Kidney epithelial cell (primary cell): Measurements from ENCODE around the gene MS4A4E. TPM values are rescaled to one million over a fixed set of nuclear protein-coding genes. Genes with fewer than 3 reads are reported as not detected.

Experiments used
- DNase-seq: peaks from one replicate; pipeline ENCODE4 v3.0.0-alpha.2; 2010; ENCODE audit warnings: low read depth
- H3K27me3 ChIP-seq: 2 replicates; pipeline ENCODE4 v1.6.0; 2011; ENCODE audit warnings: low read length; ENCODE audit not compliant: control insufficient read depth, insufficient read depth
- H3K36me3 ChIP-seq: 2 replicates; pipeline ENCODE4 v1.5.1; 2011; ENCODE audit warnings: low read length; ENCODE audit not compliant: control insufficient read depth, insufficient read depth
- H3K4me3 ChIP-seq: 2 replicates; pipeline ENCODE4 v1.5.1; 2011; ENCODE audit warnings: low read depth, mild to moderate bottlenecking, control low read depth, low read length
- total RNA-seq: library from RNA; depleted of rRNA; stranded (reverse); fragments of >200 nt; gene quantifications from 2 replicates; pipeline ENCODE4 v1.2.3, GENCODE V29; 2015
- TF ChIP-seq, protein P1 (sequence below): IDR thresholded peaks from 2 replicates; pipeline ENCODE4 v1.5.1; 2011; ENCODE audit warnings: mild to moderate bottlenecking, moderate library complexity, low read length, control low read depth, inconsistent platforms; ENCODE audit not compliant: insufficient read depth, poor library complexity, severe bottlenecking

The MS4A4E gene
- total RNA-seq, 1 donor from 2014 or later: not detected

GRCh38 chr11:60240662-60241061, 2.3 kb downstream of the MS4A4E start:
- TF ChIP-seq, protein P1, sequence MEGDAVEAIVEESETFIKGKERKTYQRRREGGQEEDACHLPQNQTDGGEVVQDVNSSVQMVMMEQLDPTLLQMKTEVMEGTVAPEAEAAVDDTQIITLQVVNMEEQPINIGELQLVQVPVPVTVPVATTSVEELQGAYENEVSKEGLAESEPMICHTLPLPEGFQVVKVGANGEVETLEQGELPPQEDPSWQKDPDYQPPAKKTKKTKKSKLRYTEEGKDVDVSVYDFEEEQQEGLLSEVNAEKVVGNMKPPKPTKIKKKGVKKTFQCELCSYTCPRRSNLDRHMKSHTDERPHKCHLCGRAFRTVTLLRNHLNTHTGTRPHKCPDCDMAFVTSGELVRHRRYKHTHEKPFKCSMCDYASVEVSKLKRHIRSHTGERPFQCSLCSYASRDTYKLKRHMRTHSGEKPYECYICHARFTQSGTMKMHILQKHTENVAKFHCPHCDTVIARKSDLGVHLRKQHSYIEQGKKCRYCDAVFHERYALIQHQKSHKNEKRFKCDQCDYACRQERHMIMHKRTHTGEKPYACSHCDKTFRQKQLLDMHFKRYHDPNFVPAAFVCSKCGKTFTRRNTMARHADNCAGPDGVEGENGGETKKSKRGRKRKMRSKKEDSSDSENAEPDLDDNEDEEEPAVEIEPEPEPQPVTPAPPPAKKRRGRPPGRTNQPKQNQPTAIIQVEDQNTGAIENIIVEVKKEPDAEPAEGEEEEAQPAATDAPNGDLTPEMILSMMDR: no peak
- Histone ChIP-seq H3K36me3 (no peaks in the 10 kb centered on the region), H3K27me3 (no peaks in the 10 kb centered on the region), H3K4me3 (no peak overlapping the region)
- DNase-seq: no peak

DNA sequence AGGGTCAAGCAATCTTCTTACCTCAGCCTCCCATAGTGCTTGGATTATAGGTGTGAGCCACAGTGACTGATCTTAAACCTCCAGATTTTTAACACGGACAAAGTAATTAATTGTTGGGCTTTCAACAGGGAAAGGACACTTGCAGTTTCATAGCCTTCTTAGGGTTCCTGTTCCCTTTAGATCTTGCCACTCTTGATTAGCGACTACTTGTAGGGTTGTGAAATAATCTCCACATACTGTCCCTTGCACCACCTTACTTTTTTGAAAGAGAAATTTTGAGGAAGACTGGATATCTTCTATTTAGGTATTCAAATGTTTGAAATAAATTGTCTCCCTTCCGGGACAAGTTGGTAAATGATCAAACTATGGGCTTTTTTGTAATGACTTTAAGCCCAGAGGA, 7.6 kb downstream of the MS4A4E start:
- TF ChIP-seq, protein P1: no peak
- H3K36me3 ChIP-seq: no peaks in the 10 kb centered on the region
- no peak for DNase-seq
- H3K27me3 ChIP-seq: no peaks in the 10 kb centered on the region
- H3K4me3 ChIP-seq: no peak overlapping the region

- no peaks in the 10 kb centered on the region for H3K36me3 ChIP-seq
- H3K27me3 ChIP-seq: no peaks in the 10 kb centered on the region
- H3K4me3 ChIP-seq: no peak overlapping the region
- DNase-seq: no peak
- TF ChIP-seq, protein P1: no peak
Measured at GRCh38 chr11:60230681-60231080, 12.3 kb downstream of the MS4A4E start.

DNA sequence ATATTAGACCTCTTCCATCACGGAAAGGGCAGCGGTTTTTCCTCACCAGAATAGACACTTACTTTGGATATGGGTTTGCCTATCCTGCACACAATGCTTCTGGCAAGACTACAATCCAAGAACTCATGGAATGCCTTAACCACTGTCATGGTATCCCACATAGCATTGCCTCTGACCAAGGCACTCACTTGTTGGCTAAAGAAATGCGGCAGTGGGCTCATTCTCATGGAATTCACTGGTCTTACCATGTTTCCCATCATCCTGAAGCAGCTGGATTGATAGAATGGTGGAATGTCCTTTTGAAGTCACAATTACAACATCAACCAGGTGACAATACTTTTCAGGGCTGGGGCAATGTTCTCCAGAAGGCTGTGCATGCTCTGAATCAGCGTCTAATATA, 20.8 kb downstream of the MS4A4E start:
- no peak for DNase-seq
- H3K36me3 ChIP-seq: no peaks in the 10 kb centered on the region
- no peak overlapping the region for H3K4me3 ChIP-seq
- TF ChIP-seq, protein P1: no peak
- H3K27me3 ChIP-seq: no peaks in the 10 kb centered on the region

DNA sequence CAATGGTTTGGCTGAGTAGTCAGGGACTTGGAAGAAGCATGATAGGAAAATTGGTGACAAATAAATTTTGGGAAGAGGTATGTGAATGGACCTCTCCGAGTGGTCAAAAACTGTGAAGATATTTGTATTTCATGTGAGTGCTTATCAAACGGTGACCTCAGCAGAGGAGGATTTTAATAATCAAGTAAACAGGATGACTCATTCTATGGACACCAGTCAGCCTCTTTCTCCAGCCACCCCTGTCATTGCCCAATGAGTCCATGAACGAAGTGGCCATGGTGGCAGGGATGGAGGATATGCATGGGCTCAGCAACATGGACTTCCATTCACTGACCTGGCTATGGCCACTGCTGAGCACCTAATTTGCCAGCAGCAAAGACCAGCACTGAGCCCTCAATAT, 21.2 kb downstream of the MS4A4E start:
- no peak for DNase-seq
- no peaks in the 10 kb centered on the region for H3K27me3 ChIP-seq
- TF ChIP-seq, protein P1: no peak
- no peaks in the 10 kb centered on the region for H3K36me3 ChIP-seq
- no peak overlapping the region for H3K4me3 ChIP-seq

DNA sequence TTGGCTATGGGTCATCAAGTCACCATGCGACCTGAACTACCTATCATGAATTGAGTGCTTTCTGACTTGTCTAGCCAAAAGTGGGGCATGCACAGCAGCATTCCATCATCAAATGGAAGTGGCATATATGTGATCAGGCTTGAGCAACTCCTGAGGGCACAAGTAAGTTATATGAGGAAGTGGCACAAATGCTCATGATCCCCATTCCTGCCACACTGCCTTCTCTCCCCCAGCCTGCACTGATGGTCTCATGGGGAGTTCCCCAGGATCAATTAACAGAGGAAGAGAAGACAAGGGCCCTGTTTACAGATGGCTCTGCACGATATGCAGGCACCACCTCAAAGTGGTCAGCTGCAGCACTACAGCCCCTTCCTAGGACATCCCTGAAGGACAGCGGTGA, 21.8 kb downstream of the MS4A4E start:
- H3K4me3 ChIP-seq: no peak overlapping the region
- H3K36me3 ChIP-seq: no peaks in the 10 kb centered on the region
- H3K27me3 ChIP-seq: no peaks in the 10 kb centered on the region
- DNase-seq: no peak
- TF ChIP-seq, protein P1: no peak
